Breast epithelium (tissue), 3 donors: Measurements from ENCODE around the gene HELZ.

ENCODE experiments used
- POLR2A ChIP-seq: fragments of 450-650 bp; IDR thresholded peaks from one replicate; pipeline ENCODE4 v1.6.1; 2016; ENCODE audit warnings: antibody characterized with exemption, mild to moderate bottlenecking, moderate library complexity
- TF ChIP-seq, protein P1 (sequence below), 3 donors: fragments of 450-650 bp; IDR thresholded peaks; one replicate each; pipeline ENCODE4 v1.5.1; 2016 to 2017; ENCODE audit warnings: antibody characterized with exemption in 3 of 3, mild to moderate bottlenecking in 3 of 3, moderate library complexity in 3 of 3

DNA sequence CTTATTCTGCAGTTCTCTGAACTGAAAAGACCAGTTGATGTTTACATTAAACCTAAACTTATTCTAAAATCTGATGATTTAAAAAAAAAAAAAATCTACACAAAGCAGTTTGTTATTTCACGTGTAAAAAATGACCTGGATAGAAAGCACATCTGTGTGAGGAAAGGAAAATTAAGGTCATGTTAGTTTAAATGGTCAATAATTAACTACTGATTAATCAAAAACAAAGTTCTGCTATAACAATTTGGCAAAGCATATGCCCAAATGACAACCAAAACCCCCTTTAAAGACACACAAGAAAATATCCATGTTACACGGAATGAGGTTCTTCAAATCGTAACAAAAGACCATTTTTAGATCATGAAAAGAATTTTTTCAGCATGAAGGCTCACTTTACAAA is 170.2 kb downstream of the HELZ start:
- TF ChIP-seq POLR2A = no peak
- TF ChIP-seq, protein P1, sequence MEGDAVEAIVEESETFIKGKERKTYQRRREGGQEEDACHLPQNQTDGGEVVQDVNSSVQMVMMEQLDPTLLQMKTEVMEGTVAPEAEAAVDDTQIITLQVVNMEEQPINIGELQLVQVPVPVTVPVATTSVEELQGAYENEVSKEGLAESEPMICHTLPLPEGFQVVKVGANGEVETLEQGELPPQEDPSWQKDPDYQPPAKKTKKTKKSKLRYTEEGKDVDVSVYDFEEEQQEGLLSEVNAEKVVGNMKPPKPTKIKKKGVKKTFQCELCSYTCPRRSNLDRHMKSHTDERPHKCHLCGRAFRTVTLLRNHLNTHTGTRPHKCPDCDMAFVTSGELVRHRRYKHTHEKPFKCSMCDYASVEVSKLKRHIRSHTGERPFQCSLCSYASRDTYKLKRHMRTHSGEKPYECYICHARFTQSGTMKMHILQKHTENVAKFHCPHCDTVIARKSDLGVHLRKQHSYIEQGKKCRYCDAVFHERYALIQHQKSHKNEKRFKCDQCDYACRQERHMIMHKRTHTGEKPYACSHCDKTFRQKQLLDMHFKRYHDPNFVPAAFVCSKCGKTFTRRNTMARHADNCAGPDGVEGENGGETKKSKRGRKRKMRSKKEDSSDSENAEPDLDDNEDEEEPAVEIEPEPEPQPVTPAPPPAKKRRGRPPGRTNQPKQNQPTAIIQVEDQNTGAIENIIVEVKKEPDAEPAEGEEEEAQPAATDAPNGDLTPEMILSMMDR (IDR thresholded peaks at IDR 0.05) = no peak
